AG08396 (cell line): ENCODE results near the gene DARS2.

Experiments used
- DNase-seq: peaks from one replicate; pipeline ENCODE4 v3.0.0; 2012; ENCODE audit warnings: low spot score, mixed read lengths

DARS2 gene

DNA sequence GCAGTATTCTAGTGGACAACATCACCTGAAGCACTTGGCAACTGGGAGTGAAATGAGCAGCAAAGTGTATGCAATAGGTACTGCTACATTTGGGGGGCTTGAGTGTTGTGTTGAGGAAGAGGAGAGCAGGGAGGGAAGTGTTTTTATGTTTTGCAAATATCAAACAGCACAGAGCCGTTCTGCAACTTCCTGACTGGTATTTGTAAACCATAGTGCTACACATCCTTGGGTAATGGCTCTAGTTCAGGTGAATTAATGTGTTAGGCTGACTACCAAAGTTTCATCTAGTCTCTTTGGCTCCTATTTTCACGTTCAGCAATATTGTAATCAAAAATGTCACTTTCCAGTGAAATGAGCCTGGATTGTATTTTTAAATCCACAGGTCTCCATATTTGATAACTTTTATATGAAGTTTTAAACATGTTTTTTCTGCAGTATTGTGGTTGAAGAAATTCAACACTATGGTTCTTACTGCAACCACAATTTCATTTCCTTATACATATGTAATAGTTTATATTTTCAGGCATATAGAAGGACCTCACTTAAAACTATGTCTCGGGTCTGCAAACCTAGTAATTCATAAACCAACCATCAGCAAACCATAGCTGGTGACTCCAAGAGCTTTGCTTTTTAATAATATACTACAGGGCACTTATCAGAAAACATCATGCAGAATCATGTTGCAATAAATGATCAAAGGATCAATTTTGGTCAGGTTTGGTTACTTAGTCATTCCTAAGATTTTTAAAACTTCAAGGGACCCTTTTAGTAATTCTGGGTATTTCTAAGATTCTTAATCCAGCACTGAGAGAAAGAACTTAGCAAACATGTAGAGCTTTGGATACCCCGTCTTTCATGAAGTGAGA is 62.5 kb downstream of the DARS2 start:
- DNase-seq, result no peak

DNA sequence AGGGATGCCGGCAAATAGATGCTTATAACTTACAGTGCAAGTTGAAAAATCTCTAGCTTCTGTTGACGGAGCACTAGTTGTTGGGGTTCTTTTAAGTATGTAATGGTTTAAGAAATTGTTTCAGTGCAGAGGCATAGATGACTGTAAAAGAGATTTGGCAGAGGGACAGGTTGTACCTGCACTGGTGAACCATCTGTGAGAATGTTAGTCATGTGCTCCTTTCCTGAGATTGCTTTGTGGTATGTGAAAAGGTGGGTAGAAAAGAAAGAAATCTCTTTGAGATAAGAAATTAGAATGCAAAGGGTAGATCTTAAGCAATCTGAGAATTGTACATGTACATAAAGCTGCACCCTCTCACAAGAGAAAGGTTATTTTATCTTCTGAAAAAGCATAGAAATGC is 63.2 kb downstream of the DARS2 start:
- DNase-seq, result no peak

DNA sequence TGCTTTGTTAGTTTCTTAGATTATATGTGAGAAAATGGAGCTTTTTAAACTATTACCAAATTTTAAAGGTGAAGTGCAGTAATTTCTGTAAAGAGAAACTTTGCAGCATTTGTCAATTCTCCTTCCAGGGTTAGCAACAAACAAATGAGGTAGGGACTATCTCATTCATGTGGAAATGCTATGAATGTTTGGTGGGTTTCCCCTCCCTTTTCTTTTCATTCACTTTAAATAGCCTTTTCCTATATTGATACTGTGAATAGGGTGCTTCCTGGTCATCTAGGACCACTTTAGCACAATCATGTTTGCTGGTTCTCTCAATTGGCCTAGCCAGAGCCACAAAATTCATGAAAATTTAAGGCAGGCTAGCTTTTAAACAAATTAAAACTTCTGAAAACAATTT is 64.3 kb downstream of the DARS2 start:
- no peak for DNase-seq

GRCh38 chr1:173889885-173890284 is 65.4 kb downstream of the DARS2 start:
- DNase-seq, result no peak

GRCh38 chr1:173893611-173894010 is 69.1 kb downstream of the DARS2 start:
- DNase-seq, result no peak

DNA sequence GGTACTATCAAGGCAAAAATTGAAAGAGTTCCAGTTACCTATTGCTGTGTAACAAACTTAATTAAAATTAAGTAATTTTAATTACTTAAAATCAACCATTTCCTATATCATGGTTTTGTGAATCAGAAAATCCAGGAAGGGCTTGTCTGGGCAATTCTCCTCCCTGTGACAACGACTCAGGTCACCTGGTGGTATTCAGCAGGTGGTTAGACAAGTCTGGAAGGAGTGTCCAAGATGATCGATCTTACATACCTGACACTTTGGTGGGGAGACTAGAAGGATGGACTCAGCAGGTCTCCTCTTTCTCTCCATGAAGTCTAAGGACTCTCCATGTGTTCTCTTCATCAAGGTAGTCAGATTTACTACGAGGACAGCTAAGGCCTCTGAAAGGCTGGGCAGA is 69.7 kb downstream of the DARS2 start:
- no peak for DNase-seq

DNA sequence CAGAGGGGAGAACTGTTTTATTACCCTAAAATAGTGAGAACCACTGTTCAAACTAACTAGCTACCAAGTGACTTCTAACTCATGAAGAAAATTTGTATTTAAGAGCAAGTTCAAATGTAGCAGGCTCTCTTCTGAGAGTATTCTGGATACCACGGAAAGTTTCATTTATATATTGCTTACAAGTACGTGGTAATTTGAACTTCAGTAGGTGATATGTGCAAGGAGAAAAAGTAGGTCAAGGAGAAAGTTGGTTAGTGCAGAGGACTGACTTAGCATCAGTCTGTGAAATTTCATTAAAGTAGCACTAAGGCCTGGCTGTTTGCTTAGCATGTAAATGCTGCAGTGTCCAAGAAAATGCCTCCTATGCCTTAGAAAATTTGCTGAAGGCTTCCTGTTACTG is 76.0 kb downstream of the DARS2 start:
- DNase-seq, result no peak

DNA sequence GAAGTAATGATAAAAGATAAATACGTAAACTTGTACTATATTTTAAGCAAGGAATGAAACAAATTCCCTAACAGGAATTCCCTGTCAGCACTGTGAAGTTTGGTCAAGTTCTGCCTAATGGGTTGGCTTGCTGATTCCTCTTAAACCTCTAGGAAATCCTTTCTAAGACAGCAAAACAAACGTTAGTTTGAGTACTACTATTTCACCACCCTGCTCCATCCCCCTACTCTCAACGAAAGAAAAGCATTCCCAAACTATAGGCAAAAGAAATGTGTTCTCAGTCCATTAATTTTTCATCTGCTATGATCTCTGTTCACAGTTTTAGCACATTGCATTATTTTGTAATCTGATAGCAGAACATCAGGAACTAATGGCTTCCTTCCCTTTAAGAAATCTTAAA is 76.5 kb downstream of the DARS2 start:
- DNase-seq, result no peak

DNA sequence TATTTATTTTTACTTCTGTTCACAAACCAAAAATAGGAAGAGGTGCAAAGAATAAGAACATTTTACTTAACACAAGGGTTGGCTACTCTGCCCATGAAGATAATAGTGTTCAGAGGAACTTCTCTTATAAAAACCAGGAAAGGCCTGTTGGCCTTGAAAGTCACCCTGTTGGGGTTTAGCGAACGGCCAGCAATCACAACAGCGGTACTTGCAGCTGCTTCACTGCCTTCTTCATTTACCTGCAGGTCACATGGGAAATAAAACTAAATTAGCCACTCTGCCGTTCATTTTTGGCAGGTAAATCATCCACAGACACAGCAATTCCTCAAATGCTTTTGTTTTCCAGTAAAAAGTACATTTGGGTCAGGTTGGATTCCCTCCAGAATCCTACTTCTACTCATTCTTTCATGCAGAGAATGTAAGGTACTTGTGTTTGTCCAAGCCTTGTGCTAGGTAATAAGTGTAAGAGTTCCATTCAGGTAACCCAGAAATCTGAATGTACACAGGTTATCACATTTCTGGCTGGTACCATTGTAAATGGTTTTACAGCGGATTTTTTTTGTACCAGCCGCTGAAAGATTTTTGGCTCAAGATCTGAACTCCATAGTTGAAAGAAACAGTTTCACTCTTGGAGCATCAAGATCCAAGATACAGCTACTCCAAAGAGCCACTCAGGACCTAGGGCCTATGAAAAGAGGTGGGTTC is 79.5 kb downstream of the DARS2 start:
- no peak for DNase-seq
